Skeletal muscle satellite cell (primary cell): ENCODE results near the gene KASH5. TPM values are rescaled to one million over a fixed set of nuclear protein-coding genes. Genes with fewer than 3 reads are reported as not detected.

ENCODE experiments used
- H3K27me3 ChIP-seq: 2 replicates; pipeline ENCODE4 v1.7.0; 2013; ENCODE audit warnings: low read length; ENCODE audit not compliant: control insufficient read depth, insufficient read depth
- H3K36me3 ChIP-seq: 2 replicates; pipeline ENCODE4 v1.7.0; 2013; ENCODE audit warnings: mild to moderate bottlenecking, control low read depth, low read length; ENCODE audit not compliant: insufficient read depth
- H3K4me1 ChIP-seq: 2 replicates; pipeline ENCODE4 v1.7.0; 2013; ENCODE audit warnings: low read length; ENCODE audit not compliant: control insufficient read depth, insufficient read depth
- H3K4me2 ChIP-seq: 2 replicates; pipeline ENCODE4 v1.7.0; 2013; ENCODE audit warnings: mild to moderate bottlenecking, low read length
- H3K4me3 ChIP-seq: 2 replicates; pipeline ENCODE4 v1.7.0; 2013; ENCODE audit warnings: low read length
- H3K9ac ChIP-seq: 2 replicates; pipeline ENCODE4 v1.7.0; 2013; ENCODE audit warnings: mild to moderate bottlenecking, low read depth, low read length, moderate library complexity
- H3K9me3 ChIP-seq: replicated peaks from 2 replicates; pipeline ENCODE4 v1.7.0; 2013; ENCODE audit warnings: mild to moderate bottlenecking, control low read depth, low read length
- total RNA-seq: library from RNA; depleted of rRNA; stranded (reverse); fragments of >200 nt; gene quantifications from 2 replicates; pipeline ENCODE4 v1.2.3, GENCODE V29; 2012; rRNA removed

The KASH5 gene, protein sequence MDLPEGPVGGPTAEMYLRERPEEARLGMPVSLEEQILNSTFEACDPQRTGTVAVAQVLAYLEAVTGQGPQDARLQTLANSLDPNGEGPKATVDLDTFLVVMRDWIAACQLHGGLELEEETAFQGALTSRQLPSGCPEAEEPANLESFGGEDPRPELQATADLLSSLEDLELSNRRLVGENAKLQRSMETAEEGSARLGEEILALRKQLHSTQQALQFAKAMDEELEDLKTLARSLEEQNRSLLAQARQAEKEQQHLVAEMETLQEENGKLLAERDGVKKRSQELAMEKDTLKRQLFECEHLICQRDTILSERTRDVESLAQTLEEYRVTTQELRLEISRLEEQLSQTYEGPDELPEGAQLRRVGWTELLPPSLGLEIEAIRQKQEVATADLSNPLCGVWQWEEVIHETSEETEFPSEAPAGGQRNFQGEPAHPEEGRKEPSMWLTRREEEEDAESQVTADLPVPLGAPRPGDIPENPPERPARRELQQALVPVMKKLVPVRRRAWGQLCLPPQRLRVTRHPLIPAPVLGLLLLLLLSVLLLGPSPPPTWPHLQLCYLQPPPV
- total RNA-seq: not detected in 2 replicates

DNA sequence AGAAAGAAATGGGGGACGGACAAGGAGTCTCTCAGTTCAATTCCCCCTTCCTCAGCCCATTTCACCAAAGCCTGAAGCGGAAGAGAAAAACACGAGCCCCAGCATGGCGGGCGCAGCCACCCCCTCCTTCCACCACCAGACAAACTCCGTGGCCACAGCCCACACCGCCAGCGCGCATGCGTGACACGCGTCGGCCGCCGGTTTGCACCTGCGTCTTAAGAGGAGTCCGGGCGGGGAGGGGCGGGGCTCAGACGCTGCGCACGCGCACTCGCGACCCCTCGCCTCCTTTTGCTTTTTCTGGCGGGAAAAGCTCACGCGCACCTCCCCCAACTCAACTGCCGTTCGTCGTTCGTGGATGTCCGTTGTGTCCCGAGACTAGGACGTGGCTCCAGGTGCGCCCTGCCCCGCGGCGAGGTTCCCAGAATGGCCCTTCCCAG is at the start of gene KASH5:
Gene KASH5 (plus strand): TSS at position 314 of the 437 bp plus-strand sequence. CDS start 2,635 bp downstream, outside the sequence.
- Histone ChIP-seq H3K36me3 (no peaks in the 10 kb centered on the region), H3K4me2 (no peak within 1 kb of the TSS), H3K9ac (no peak within 1 kb of the TSS), H3K27me3 (peaks cover 25% of the 10 kb centered on the region), H3K4me1 (no peaks in the 10 kb centered on the region), H3K9me3 (peaks cover 5% of the 10 kb centered on the region), H3K4me3 (no peak within 1 kb of the TSS)

DNA sequence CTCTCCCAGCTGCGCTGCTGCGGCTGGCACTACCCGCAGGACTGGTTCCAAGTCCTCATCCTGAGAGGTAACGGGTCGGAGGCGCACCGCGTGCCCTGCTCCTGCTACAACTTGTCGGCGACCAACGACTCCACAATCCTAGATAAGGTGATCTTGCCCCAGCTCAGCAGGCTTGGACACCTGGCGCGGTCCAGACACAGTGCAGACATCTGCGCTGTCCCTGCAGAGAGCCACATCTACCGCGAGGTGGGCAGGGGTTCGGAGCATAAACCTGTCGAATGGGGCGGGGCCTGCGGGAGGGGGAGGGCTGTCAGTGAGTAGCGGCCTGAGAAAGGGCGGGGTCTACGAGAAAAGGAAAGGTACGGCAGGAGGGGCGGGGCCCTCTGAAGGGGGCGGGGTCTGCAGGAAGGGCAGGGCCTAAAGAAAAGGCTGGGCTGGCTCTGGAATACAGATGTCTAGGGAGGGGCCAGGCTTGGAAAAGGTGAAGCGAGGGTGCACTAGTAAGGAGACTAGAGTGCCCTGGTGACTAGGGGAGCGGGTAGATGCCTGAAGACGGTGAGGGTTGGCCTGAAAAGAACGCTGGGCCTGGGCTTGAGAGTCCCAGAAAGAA is 49.3 kb upstream of the KASH5 start:
- peaks cover 23% of the 10 kb centered on the region for H3K36me3 ChIP-seq
- H3K27me3 ChIP-seq: no peaks in the 10 kb centered on the region
- H3K4me3 ChIP-seq: peak overlapping the region; percentile 35
- H3K9ac ChIP-seq: no peak overlapping the region
- H3K9me3 ChIP-seq: no peaks in the 10 kb centered on the region
- H3K4me1 ChIP-seq: peaks cover 15% of the 10 kb centered on the region
- H3K4me2 ChIP-seq: peak overlapping the region; percentile 37

DNA sequence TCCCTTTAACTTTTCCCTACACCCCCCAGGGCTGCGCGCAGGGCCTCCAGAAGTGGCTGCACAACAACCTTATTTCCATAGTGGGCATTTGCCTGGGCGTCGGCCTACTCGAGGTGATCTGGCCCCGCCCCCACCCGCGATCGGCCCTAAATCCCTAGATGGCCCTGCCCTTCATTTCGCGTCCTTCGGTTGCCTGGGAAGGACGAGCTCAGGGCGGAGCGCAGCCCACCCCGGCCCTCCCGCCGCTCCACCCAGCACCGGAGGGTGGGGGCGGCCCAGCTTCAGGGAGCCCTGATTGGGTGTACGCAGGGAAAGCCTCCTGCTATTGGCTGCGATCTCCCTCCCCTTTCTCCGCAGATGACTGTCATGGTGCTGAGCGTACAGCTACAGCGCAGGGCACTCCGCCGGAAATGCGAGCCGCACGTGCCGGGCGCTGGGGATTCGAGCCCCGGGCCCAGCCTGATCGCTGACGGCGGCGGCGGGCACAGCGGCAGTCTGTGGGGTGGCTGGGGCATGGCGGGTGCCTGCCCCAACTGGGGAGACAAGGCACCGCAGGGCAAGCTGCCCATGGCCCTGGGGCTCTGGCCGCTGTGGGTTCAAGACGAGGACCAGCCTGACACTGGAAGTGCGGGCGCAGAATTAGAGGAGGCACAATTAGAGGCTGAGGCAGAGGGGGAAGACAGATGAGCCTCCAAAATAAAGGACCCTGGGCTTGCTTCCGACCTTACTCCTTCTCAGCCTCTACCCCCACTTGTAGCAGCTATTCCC is 48.6 kb upstream of the KASH5 start:
- Histone ChIP-seq H3K4me1 (peaks cover 15% of the 10 kb centered on the region), H3K4me2 (peak overlapping the region; percentile 37), H3K9ac (no peak overlapping the region), H3K9me3 (no peaks in the 10 kb centered on the region), H3K36me3 (peaks cover 24% of the 10 kb centered on the region), H3K4me3 (peak overlapping the region; percentile 35), H3K27me3 (no peaks in the 10 kb centered on the region)

DNA sequence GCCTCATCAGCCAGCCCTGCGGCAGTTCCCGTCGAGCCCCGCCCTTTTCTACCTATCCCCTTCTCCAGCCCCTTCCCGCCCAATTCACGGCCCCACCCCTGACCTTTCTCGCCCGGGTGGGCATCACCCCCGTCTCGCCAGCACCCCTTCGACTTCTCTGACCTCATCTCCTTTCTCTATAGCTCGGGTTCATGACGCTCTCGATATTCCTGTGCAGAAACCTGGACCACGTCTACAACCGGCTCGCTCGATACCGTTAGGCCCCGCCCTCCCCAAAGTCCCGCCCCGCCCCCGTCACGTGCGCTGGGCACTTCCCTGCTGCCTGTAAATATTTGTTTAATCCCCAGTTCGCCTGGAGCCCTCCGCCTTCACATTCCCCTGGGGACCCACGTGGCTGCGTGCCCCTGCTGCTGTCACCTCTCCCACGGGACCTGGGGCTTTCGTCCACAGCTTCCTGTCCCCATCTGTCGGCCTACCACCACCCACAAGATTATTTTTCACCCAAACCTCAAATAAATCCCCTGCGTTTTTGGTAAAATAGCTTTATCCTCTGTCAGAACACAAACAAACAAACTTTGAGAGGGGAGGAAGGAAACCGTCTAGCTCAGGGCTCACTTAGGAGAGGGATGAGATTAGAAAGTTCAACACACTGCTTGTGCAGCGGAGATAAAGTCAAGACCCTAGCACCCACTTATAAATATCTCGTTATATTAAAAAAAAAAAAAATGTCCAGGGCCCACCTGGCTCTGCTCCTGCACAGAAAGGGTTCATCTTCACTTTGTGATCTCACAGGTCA is 47.8 kb upstream of the KASH5 start:
- peaks cover 32% of the 10 kb centered on the region for H3K36me3 ChIP-seq
- H3K4me1 ChIP-seq: peaks cover 15% of the 10 kb centered on the region
- no peaks in the 10 kb centered on the region for H3K27me3 ChIP-seq
- H3K9me3 ChIP-seq: no peaks in the 10 kb centered on the region
- H3K4me3 ChIP-seq: no peak overlapping the region
- no peak overlapping the region for H3K9ac ChIP-seq
- peak overlapping the region; percentile 37 for H3K4me2 ChIP-seq

DNA sequence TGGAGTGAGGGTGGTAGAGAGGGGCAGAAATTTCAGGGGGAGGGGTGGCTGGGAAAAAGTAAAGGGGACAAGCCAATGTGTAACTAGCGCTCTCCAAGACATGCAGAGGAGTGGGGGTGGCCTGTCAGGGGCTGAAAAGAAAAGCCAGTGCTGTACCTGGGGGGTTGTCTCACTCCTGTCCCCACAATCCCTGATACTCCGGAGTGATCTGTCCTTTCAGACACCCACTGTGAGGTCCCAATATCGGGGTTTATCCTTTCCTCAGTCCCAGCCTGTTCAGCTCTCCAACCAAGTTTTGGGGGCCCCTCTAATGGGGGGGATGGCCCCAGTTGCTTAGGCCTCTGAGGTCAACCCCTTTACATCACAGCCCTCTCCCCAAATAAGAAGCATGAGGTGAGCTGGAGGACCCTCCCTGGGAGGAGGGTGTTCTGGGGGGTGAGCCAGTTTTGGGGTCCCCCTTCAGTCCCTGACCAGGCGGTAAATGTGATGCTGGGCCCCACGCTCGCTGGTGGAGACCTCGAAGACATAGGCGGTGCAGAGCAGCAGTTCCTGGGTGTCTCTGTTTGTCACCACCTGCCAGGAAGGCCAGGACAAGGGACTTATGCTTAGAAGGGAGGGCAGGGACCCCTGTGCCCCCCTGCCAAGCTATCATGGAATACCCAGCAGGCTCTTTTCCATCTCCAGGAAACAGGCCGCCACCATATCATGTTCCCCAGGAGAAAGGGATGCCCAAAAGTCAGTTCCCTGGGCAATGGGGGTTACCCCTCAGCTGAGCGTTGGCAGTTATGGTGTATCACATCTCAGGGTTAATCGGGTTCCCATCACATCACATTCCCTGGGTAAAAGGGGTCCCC is 47.0 kb upstream of the KASH5 start:
- no peaks in the 10 kb centered on the region for H3K27me3 ChIP-seq
- H3K4me3 ChIP-seq: no peak overlapping the region
- peaks cover 35% of the 10 kb centered on the region for H3K36me3 ChIP-seq
- H3K9me3 ChIP-seq: no peaks in the 10 kb centered on the region
- no peak overlapping the region for H3K4me2 ChIP-seq
- H3K9ac ChIP-seq: no peak overlapping the region
- peaks cover 15% of the 10 kb centered on the region for H3K4me1 ChIP-seq

DNA sequence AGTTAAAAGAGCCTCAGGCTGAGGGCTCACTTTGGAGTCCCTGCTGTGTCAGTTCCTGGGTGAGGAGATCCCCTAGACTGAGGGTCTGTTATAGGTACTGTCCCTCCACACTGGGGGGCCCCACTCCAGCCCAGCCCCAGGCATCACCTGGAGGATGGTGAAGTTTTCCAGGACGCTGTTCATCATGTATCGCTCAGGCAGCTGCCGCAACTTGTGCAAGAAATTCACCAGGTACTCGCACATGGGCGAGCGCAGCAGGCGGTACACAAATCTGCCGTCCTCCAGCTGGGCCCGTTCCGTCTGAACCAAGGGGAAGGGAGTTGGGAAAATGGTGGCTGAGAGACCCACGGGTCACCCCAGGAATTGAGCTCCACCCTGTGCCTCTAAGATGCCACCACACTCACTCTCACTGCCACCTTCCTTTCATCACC is 45.7 kb upstream of the KASH5 start:
- H3K36me3 ChIP-seq: peaks cover 46% of the 10 kb centered on the region
- no peak overlapping the region for H3K4me3 ChIP-seq
- H3K4me1 ChIP-seq: peaks cover 15% of the 10 kb centered on the region
- H3K9ac ChIP-seq: no peak overlapping the region
- no peak overlapping the region for H3K4me2 ChIP-seq
- no peaks in the 10 kb centered on the region for H3K27me3 ChIP-seq
- no peaks in the 10 kb centered on the region for H3K9me3 ChIP-seq

DNA sequence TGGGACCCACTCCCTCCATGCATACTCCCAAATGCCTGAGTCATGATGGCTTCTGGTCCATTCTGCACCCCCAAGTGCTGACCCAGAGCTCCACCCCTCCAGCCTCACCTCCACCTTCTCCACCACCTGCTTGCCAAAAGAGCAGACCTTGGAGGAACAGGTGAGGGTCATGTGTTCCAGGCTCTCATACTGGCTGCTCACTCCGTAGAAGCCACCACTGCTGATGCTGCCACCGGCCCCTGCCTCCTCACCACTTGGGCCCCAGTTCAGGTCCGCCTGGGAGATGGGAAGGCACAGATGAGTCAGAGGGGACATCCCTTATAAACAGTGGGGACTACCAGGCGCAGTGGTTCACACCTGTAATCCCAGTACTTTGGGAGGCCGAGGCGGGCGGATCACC is 44.9 kb upstream of the KASH5 start:
- Histone ChIP-seq H3K9ac (no peak overlapping the region), H3K4me3 (no peak overlapping the region), H3K4me2 (no peak overlapping the region), H3K36me3 (peaks cover 55% of the 10 kb centered on the region), H3K27me3 (no peaks in the 10 kb centered on the region), H3K4me1 (peaks cover 15% of the 10 kb centered on the region), H3K9me3 (no peaks in the 10 kb centered on the region)

DNA sequence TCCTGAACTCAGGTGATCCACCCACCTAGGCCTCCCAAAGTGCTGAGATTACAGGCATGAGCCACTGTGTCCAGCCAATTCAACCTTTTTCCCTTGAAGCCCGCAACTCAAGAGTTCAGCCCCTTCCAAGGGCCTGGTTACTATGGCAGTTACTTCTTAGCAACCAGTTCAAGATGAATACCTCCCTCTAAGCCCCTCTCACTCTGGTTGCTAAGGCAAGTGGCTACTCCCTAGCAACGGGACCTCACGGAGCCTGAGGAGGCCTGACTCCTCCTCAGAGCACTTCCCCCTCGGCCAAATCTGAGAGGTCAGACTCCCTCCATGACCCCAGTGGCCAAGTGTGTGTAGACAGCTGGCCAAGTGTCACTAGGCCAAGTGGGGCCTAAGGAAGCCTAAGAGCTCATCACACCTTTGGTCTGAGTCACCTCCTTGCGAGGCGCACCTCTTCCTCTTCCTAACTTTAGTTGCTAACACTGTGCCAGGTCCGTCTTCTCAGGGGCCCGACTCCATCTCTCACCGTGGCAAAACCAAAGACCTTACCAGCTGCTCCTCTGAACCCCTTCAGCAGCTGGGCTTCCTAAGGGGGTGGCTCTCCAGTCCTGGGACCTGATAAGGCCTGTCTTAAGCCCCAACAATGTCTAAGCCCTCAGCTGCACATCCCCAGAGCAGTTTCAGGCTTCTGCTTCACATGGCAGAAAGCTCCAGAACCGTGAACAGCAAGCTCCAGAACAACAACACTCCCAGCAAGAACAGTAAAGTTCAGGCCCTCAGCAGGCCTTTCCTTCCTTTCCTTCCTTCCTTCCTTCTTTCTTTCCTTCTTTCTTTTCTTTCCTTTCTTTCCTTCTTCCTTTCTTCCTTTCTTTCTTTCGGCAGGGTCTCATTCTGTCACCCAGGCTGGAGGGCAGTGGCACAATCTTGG is 43.3 kb upstream of the KASH5 start:
- Histone ChIP-seq H3K9me3 (no peaks in the 10 kb centered on the region), H3K4me3 (no peak overlapping the region), H3K4me1 (peaks cover 7% of the 10 kb centered on the region), H3K36me3 (peaks cover 62% of the 10 kb centered on the region), H3K27me3 (no peaks in the 10 kb centered on the region), H3K4me2 (no peak overlapping the region), H3K9ac (no peak overlapping the region)

DNA sequence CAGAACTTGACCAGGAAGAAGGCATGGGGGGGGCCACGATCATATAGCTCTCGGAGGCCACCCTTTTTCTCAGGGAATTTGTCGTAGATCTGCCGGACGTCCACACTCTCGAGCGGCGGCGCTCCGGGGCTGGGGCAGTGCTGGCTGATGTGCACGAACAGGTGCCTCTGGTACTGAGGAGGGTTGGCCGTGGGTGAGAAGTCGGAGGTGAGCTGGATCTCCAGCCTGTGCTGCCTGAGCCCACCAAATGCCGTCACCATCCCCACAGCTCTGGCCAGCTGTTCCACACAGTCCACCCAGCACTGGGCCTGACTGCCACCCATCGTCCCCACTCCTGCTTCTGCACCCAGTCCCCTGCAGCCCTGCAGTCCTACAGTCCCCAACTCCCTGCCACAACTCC is 40.9 kb upstream of the KASH5 start:
- Histone ChIP-seq H3K4me1 (no peaks in the 10 kb centered on the region), H3K4me2 (no peak overlapping the region), H3K9me3 (no peaks in the 10 kb centered on the region), H3K27me3 (no peaks in the 10 kb centered on the region), H3K9ac (no peak overlapping the region), H3K36me3 (peaks cover 54% of the 10 kb centered on the region), H3K4me3 (no peak overlapping the region)
